GM21390 (cell line): Measurements from ENCODE around the gene SUSD4.

ENCODE experiments used
- ATAC-seq: cut with Tn5 transposase; IDR thresholded peaks from one replicate; pipeline ENCODE4 v1.9.1; 2021; ENCODE audit not compliant: unreplicated experiment

SUSD4 gene

GRCh38 chr1:223363057-223363855, 720 bp downstream of the SUSD4 start:
- no peak for ATAC-seq

DNA sequence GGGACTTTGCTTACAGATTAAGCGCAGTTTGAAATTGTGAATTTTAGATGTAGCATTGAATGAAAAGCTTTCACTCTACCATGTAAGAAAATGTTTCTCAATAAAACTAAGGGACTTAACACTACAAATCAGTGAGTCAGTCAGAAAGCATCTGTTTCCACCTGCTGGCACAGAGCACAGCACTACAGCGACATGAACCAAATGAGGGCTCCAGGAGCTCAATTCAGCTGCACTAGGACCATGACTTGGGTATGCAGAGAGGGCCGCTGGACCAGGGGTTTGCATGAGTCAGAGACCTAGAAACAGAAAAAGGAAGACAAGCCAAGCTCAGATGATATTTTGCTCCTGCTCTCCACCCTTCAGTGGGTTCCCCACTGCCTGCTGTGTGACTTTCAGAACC, 5.2 kb downstream of the SUSD4 start:
- ATAC-seq: no peak

GRCh38 chr1:223355699-223356098, 8.3 kb downstream of the SUSD4 start:
- ATAC-seq: no peak

- no peak for ATAC-seq
Measured at GRCh38 chr1:223353939-223354338, 10.0 kb downstream of the SUSD4 start.

DNA sequence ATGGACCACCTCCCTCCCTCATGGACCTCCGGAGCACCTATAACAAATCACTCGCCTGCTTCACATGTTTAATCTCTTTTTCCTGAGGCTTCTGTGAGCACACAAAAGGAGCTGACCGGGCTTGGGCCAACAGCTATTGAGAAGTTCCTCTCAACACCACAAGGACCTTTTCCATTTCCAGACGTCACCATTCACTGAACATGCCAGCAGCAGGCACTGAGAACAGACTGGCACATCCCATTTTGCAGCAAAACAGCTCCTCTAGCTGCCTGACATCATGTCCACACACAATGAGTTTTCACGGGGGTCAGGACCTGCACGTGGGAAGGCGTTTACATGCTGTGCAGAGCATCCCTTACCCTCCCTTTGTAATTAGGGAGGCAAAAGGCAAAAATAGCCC, 11.0 kb downstream of the SUSD4 start:
- no peak for ATAC-seq

DNA sequence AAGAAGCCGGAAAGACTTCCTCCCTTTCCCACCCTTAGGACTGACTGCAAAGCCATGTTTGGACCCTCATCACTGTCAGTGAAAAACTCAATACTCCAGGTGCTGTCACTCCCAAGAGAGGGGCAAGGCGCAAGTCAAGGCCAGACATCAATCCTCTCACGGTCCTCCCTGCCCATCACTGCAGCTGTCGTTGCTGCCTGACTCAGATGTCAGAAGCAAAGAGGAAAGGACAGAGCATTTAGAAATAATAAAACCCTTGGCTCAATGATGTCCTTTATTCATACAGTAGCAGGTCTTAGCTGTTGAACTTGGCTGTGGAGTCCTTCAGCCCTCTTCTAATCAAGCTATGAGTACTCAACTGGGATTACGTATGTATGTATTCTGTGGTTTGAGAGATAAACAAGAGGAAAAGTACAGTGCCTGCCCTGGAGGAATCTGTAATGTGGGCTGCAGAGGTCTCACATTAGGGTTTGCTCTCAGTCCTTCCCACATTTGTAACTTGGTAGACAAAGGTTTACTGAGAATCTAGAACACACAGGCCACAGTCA, 13.5 kb downstream of the SUSD4 start:
- ATAC-seq: no peak

DNA sequence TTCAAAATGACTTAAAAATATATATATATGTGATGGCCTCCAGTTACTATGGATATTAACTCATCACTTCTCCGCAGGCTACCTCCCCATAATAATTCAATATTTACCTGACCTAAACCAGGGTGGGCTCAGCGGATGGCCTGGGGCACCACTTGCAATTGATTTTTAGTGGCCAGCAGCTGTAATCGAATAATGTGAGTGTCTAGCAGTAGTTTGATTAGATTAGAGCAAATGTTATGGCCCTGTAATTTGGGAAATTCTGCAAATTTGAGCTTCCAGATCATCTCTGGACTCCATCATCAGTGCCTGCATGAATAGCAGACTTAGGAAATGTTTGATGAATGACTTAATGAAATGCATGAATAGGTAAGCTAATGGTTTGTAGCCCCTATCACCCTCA, 14.7 kb downstream of the SUSD4 start:
- ATAC-seq: no peak

GRCh38 chr1:223348439-223348838, 15.5 kb downstream of the SUSD4 start:
- ATAC-seq: no peak

- ATAC-seq: no peak
Measured at GRCh38 chr1:223347583-223347982, 16.4 kb downstream of the SUSD4 start.

- ATAC-seq: no peak
Measured at GRCh38 chr1:223346311-223346710, 17.7 kb downstream of the SUSD4 start.

GRCh38 chr1:223345720-223346119, 18.3 kb downstream of the SUSD4 start:
- ATAC-seq: no peak

DNA sequence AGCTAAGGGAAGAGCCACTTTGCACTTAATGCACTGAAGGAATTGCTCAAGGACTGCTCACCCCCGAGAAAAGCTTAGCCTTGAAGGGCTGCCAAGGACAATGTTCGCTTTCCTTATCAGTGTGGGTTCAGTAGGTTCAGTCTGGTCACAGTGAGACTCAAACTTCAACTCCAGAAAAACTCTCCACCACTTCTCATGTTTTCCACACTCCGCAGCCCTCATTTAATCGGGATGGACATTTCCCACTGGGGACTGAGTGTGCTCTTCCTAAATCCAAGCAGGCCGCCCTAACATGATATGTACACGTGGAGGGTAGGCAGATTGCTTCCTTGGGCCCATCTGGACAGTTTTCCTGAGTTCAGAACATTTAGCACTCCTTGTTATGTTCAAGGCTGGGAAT, 19.5 kb downstream of the SUSD4 start:
- no peak for ATAC-seq

DNA sequence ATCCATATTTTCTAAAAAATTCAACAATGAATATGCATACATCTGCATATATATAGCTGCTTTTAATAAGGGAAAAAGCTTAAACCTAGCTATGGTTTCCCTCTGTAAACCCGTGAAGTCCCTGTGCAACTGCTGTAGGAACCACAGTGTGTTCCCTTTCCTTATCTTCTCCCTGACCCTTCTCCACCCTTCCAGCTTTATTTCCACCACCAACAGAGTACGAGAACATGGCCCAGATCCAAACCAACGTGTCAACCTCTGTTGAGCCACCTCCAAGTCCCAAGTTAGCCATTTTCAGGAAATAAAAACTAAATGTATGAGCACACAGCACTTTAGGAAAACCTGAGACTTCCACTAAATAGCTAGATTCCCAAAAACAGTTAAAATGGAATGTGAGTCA, 20.3 kb downstream of the SUSD4 start:
- no peak for ATAC-seq

GRCh38 chr1:223341121-223341520, 22.9 kb downstream of the SUSD4 start:
- no peak for ATAC-seq

DNA sequence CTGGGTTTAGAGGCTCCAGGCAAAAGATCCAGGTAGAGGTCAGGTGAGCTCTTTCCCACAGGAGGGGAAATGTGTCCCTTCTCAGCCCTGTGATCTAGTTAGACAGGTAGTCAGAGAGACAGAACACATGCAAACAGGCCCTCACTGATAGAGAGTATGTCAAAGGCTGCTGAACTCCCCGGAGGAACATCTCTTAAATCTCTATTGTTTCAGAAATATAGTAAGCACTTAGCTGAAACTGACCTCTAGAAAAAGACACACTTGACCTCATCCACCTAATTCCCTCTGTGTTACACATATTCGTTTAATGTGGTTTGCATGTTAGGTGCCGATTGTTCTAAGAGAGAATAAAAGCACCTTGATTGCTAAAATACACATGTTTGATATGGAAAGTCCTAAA, 23.3 kb downstream of the SUSD4 start:
- ATAC-seq: no peak

DNA sequence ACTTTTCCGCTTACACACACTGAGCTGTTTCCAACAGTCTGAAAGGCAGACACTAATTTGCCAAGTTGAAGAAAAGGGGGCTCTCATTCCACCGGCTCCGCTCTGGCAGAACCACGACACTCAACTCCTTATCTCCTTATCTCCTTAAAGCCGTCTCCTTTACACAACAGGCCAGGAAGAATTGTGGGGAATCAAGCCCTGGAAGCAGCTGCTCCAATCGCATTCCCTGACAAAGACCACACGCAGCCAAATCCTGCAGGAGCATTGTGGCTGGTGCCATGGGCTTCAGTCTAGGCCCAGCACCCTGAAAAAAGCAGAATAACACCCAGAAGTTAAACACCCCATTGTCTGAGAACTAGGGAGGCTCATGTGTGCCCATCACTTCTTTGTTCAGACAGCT, 24.1 kb downstream of the SUSD4 start:
- no peak for ATAC-seq

DNA sequence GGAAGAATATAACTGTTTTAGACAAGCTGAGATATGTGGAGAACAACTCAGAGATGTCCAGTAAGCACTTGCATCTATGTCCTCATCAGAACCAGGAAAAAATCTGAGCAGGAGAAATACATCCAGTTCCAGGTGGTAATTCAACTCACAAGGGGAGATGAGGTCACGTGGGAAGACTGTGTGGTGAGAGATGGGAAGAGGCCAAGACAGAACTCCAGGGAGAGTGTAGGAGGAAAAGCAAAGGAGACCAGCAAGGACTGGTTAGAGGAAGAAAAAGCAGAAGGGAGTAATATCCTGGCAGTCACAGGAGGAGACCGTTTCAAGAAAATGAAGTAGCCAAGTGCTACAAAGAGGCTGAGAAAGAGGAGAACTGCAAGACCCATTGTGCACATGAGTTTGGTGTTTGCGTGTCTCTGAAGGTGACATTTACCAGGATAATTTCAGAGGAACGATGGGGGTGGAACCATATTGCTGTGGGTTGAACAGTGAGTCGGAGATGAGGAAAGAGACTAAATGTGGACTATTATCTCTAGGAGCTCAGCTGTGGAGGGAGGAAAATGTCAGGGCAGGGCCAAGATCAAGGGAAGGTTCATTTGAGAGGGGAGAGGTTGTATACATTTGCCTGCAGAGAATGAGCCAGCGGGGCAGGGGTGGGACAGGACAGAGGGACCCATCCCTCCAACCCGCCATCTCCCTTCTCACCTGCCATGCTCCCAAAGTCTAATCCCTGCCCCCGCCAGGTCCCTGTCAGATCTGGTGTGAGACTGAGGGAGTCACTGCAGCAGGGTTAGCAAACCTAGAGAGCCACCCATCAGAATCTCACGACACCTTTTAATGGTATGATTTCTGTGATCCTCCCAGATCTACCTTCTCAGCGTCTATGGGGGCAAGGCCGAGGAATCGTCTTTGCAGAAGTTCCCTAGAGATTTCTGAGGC, 24.9 kb downstream of the SUSD4 start:
- ATAC-seq: no peak

- no peak for ATAC-seq
Measured at GRCh38 chr1:223337174-223337869, 26.7 kb downstream of the SUSD4 start.

DNA sequence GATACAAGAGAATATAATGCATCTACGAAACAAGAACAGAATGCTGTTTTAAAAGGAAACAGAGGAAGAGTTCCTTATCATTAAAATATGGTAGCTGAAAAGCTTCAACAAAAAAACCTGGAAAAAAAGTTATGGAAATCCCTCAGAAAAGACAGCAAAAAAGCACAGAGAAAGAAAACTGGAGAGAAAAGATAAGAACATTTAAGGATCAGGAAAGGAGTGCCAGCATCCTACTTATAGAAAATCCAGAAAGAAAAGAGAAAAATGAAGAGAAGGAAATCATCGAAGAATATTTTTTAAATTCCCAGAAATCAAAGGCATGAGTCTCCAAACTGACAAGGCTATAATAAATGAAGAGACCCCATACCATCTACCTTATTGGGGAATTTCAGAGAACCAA, 29.8 kb downstream of the SUSD4 start:
- ATAC-seq: no peak

DNA sequence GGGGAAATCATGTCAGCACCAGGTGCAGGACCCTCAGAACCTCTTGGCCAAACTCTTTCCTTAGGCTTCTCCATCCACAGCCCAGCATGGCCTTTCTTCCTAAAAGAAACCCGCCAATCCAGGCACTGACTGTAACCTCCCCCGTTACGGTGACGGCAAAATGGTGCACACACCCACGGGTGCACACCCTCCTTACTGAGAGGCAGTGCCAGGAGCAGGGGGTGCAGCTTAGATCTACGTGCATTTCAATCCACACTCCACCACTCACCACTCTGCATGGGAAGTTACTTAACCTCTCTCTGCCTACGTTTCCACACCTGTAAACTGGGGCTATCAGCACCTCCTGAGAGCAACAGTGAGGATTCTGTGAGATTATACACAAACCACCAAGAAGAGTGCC, 31.0 kb downstream of the SUSD4 start:
- ATAC-seq: no peak

DNA sequence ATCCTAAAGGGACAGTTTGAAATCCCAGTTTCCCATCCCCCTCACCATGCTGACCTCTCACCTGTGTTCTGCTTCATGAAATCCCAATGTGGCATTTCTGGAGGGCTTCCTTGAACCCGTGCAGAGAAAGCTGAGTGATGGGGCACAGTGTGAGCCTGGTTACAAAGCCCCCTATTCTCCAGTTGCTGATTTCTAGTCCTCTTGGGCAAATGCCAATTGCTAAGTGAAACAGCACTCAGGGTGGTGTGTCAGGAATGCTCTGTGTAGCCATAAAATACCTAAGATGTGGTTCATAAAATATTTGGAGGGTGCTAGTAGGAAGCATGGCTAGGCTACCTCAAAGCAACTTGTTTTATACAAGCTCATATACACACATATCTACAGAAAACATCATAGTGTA, 32.0 kb downstream of the SUSD4 start:
- no peak for ATAC-seq
